Stimulated activated naive B cell treated with anti-CD40 and anti-IgM and Interleukin-4, amounts not matched to agents 10 μg/mL and 1 μg/mL and 100 μg/mL, for 72 hours (primary cell): ENCODE data around the gene RBFOX2.

ENCODE experiments used
- ATAC-seq, 2 donors: fragments of 150-1000 bp; cut with Tn5 transposase; replicated peaks; 2 replicates each; pipeline ENCODE4 v1.10.0; 2021; ENCODE audit warnings: moderate library complexity in 1 of 2
- DNase-seq: peaks from one replicate; pipeline ENCODE4 v3.0.0; 2021
- H3K27ac Mint-ChIP-seq: one replicate; pipeline ENCODE4 v1.8.0; 2022; ENCODE audit warnings: mild to moderate bottlenecking, mixed read lengths
- H3K27me3 Mint-ChIP-seq, 2 donors: one replicate each; pipeline ENCODE4 v1.8.0; 2022; ENCODE audit warnings: mixed read lengths in 2 of 2
- H3K36me3 Mint-ChIP-seq, 2 donors: one replicate each; pipeline ENCODE4 v1.8.0; 2022; ENCODE audit warnings: mixed read lengths in 2 of 2, mild to moderate bottlenecking in 1 of 2
- H3K4me1 Mint-ChIP-seq, 2 donors: one replicate each; pipeline ENCODE4 v1.8.0; 2022; ENCODE audit warnings: mixed read lengths in 2 of 2, mild to moderate bottlenecking in 1 of 2
- H3K4me3 Mint-ChIP-seq, 2 donors: one replicate each; pipeline ENCODE4 v1.8.0; 2022; ENCODE audit warnings: mild to moderate bottlenecking in 2 of 2, mixed read lengths in 2 of 2, moderate library complexity in 1 of 2
- H3K9me3 Mint-ChIP-seq, 2 donors: one replicate each; pipeline ENCODE4 v1.8.0; 2022; ENCODE audit warnings: mixed read lengths in 2 of 2, mild to moderate bottlenecking in 1 of 2

The RBFOX2 gene

GRCh38 chr22:35988030-35988429, 40.6 kb downstream of the RBFOX2 start:
- Mint-ChIP-seq H3K36me3 (no peaks in the 10 kb centered on the region), H3K27ac (no peak overlapping the region), H3K9me3 (no peaks in the 10 kb centered on the region), H3K4me3 (no peak overlapping the region), H3K27me3 (peaks cover 13% of the 10 kb centered on the region in 2 donors), H3K4me1 (no peaks in the 10 kb centered on the region)
- ATAC-seq (no peak), DNase-seq (no peak)

- ATAC-seq (no peak), DNase-seq (no peak)
- Mint-ChIP-seq H3K36me3 (no peaks in the 10 kb centered on the region), H3K9me3 (no peaks in the 10 kb centered on the region), H3K4me3 (no peak overlapping the region), H3K4me1 (no peaks in the 10 kb centered on the region), H3K27me3 (peaks cover 13 to 17% of the 10 kb centered on the region in 2 donors), H3K27ac (no peak overlapping the region)
Measured at GRCh38 chr22:35987487-35987886, 41.1 kb downstream of the RBFOX2 start.

GRCh38 chr22:35986088-35986487, 42.5 kb downstream of the RBFOX2 start:
- Mint-ChIP-seq H3K27ac (no peak overlapping the region), H3K36me3 (no peaks in the 10 kb centered on the region), H3K27me3 (peaks cover 21 to 26% of the 10 kb centered on the region in 2 donors), H3K9me3 (no peaks in the 10 kb centered on the region), H3K4me3 (no peak overlapping the region), H3K4me1 (peaks cover 0 to 2% of the 10 kb centered on the region in 2 donors)
- DNase-seq (no peak), ATAC-seq (no peak)

- Mint-ChIP-seq H3K9me3 (no peaks in the 10 kb centered on the region), H3K4me3 (no peak overlapping the region), H3K27me3 (peaks cover 21 to 31% of the 10 kb centered on the region in 2 donors), H3K27ac (peak overlapping the region; percentile 38), H3K36me3 (no peaks in the 10 kb centered on the region), H3K4me1 (peaks cover 0 to 2% of the 10 kb centered on the region in 2 donors)
- no peak for ATAC-seq
- DNase-seq: no peak
Measured at GRCh38 chr22:35985371-35985770, 43.3 kb downstream of the RBFOX2 start.

- DNase-seq: no peak
- Mint-ChIP-seq H3K27me3 (peaks cover 21 to 31% of the 10 kb centered on the region in 2 donors), H3K36me3 (no peaks in the 10 kb centered on the region), H3K27ac (no peak overlapping the region), H3K4me1 (peaks cover 0 to 2% of the 10 kb centered on the region in 2 donors), H3K4me3 (no peak overlapping the region), H3K9me3 (no peaks in the 10 kb centered on the region)
- ATAC-seq: no peak
Measured at GRCh38 chr22:35984183-35985175, 44.1 kb downstream of the RBFOX2 start.

- DNase-seq (no peak), ATAC-seq (no peak)
- Mint-ChIP-seq H3K27ac (no peak overlapping the region), H3K4me3 (no peak overlapping the region), H3K4me1 (peaks cover 0 to 2% of the 10 kb centered on the region in 2 donors), H3K27me3 (peaks cover 21 to 40% of the 10 kb centered on the region in 2 donors), H3K9me3 (no peaks in the 10 kb centered on the region), H3K36me3 (no peaks in the 10 kb centered on the region)
Measured at GRCh38 chr22:35981900-35982299, 46.7 kb downstream of the RBFOX2 start.

GRCh38 chr22:35978889-35979288, 49.7 kb downstream of the RBFOX2 start:
- H3K27me3 Mint-ChIP-seq: peaks cover 30 to 41% of the 10 kb centered on the region in 2 donors
- peaks cover 0 to 2% of the 10 kb centered on the region in 2 donors for H3K4me1 Mint-ChIP-seq
- no peak overlapping the region for H3K4me3 Mint-ChIP-seq
- DNase-seq (no peak), ATAC-seq (no peak)
- H3K9me3 Mint-ChIP-seq: no peaks in the 10 kb centered on the region
- H3K27ac Mint-ChIP-seq: no peak overlapping the region
- no peaks in the 10 kb centered on the region for H3K36me3 Mint-ChIP-seq

- H3K36me3 Mint-ChIP-seq: no peaks in the 10 kb centered on the region
- H3K4me1 Mint-ChIP-seq: peaks cover 0 to 2% of the 10 kb centered on the region in 2 donors
- no peaks in the 10 kb centered on the region for H3K9me3 Mint-ChIP-seq
- H3K27ac Mint-ChIP-seq: no peak overlapping the region
- peaks cover 30 to 38% of the 10 kb centered on the region in 2 donors for H3K27me3 Mint-ChIP-seq
- ATAC-seq: no peak
- no peak for DNase-seq
- no peak overlapping the region for H3K4me3 Mint-ChIP-seq
Measured at GRCh38 chr22:35978201-35978600, 50.4 kb downstream of the RBFOX2 start.

- no peaks in the 10 kb centered on the region for H3K9me3 Mint-ChIP-seq
- H3K4me1 Mint-ChIP-seq: peaks cover 0 to 2% of the 10 kb centered on the region in 2 donors
- no peak overlapping the region for H3K27ac Mint-ChIP-seq
- no peak for ATAC-seq
- no peak for DNase-seq
- H3K27me3 Mint-ChIP-seq: peaks cover 20 to 30% of the 10 kb centered on the region in 2 donors
- no peaks in the 10 kb centered on the region for H3K36me3 Mint-ChIP-seq
- no peak overlapping the region for H3K4me3 Mint-ChIP-seq
Measured at GRCh38 chr22:35977136-35977535, 51.5 kb downstream of the RBFOX2 start.

GRCh38 chr22:35973388-35973787, 55.2 kb downstream of the RBFOX2 start:
- Mint-ChIP-seq H3K4me1 (peaks cover 2 to 7% of the 10 kb centered on the region in 2 donors), H3K27me3 (peaks cover 22 to 23% of the 10 kb centered on the region in 2 donors), H3K4me3 (no peak overlapping the region), H3K9me3 (no peaks in the 10 kb centered on the region), H3K36me3 (no peaks in the 10 kb centered on the region), H3K27ac (no peak overlapping the region)
- ATAC-seq (no peak), DNase-seq (no peak)

- DNase-seq (no peak), ATAC-seq (no peak)
- peaks cover 2 to 7% of the 10 kb centered on the region in 2 donors for H3K4me1 Mint-ChIP-seq
- no peak overlapping the region for H3K4me3 Mint-ChIP-seq
- no peaks in the 10 kb centered on the region for H3K36me3 Mint-ChIP-seq
- H3K27ac Mint-ChIP-seq: no peak overlapping the region
- H3K9me3 Mint-ChIP-seq: no peaks in the 10 kb centered on the region
- peaks cover 22 to 23% of the 10 kb centered on the region in 2 donors for H3K27me3 Mint-ChIP-seq
Measured at GRCh38 chr22:35972559-35972958, 56.1 kb downstream of the RBFOX2 start.

- H3K9me3 Mint-ChIP-seq: no peaks in the 10 kb centered on the region
- H3K27ac Mint-ChIP-seq: no peak overlapping the region
- ATAC-seq (no peak), DNase-seq (no peak)
- no peaks in the 10 kb centered on the region for H3K36me3 Mint-ChIP-seq
- no peak overlapping the region for H3K4me3 Mint-ChIP-seq
- peaks cover 2 to 7% of the 10 kb centered on the region in 2 donors for H3K4me1 Mint-ChIP-seq
- peaks cover 23 to 29% of the 10 kb centered on the region in 2 donors for H3K27me3 Mint-ChIP-seq
Measured at GRCh38 chr22:35971456-35972119, 57.0 kb downstream of the RBFOX2 start.

- peaks cover 18 to 23% of the 10 kb centered on the region in 2 donors for H3K27me3 Mint-ChIP-seq
- DNase-seq: no peak
- ATAC-seq: no peak
- H3K27ac Mint-ChIP-seq: no peak overlapping the region
- no peak overlapping the region for H3K4me3 Mint-ChIP-seq
- H3K9me3 Mint-ChIP-seq: no peaks in the 10 kb centered on the region
- no peaks in the 10 kb centered on the region for H3K36me3 Mint-ChIP-seq
- H3K4me1 Mint-ChIP-seq: peaks cover 2 to 7% of the 10 kb centered on the region in 2 donors
Measured at GRCh38 chr22:35970616-35971455, 57.8 kb downstream of the RBFOX2 start.

GRCh38 chr22:35967046-35967397, 61.6 kb downstream of the RBFOX2 start:
- H3K36me3 Mint-ChIP-seq: no peaks in the 10 kb centered on the region

More at GRCh38 chr22:35967046-35967397, 61.6 kb downstream of the RBFOX2 start:
- ATAC-seq (no peak), DNase-seq (no peak)
- Mint-ChIP-seq H3K4me3 (no peak overlapping the region), H3K27ac (no peak overlapping the region), H3K4me1 (peaks cover 2 to 5% of the 10 kb centered on the region in 2 donors), H3K27me3 (peaks cover 12 to 17% of the 10 kb centered on the region in 2 donors), H3K9me3 (no peaks in the 10 kb centered on the region)
